NCI-H1105 treated with DMSO at 0.1 percent for 48 hours (cell line): ENCODE data around the gene SLC25A22.

ENCODE experiments used
- DNase-seq: peaks from one replicate; lab custom pipeline; 2025; lab: John Stamatoyannopoulos, UW

SLC25A22 gene

DNA sequence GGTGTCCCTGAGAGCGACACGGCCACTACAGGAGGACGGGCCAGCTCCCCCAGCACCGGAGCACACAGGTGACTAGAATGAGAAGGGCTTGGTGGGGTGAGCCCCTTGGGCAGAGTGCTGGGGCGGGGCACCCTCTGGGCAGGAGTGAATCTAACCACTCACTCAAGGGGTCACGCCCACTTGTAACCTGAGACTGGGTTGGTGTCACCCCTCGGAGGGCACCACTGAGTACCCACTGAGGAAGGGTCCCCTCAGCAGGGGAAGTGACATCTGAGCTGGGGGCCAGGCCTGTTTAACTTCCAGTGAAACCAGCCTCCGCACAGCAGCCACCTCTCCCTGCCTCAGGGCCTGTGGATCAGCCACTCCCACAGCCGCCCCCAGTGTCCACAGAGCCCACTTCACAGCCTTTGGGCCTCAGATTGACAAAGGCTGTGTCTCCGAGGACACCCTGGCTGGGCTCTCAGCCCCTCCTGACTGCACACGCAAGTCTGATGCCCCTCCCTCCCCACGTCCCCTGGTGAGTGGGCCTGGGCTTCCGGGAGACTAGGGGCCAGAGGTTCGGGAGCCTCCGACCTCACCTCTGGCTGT is 26.4 kb downstream of the SLC25A22 start:
- no peak for DNase-seq

DNA sequence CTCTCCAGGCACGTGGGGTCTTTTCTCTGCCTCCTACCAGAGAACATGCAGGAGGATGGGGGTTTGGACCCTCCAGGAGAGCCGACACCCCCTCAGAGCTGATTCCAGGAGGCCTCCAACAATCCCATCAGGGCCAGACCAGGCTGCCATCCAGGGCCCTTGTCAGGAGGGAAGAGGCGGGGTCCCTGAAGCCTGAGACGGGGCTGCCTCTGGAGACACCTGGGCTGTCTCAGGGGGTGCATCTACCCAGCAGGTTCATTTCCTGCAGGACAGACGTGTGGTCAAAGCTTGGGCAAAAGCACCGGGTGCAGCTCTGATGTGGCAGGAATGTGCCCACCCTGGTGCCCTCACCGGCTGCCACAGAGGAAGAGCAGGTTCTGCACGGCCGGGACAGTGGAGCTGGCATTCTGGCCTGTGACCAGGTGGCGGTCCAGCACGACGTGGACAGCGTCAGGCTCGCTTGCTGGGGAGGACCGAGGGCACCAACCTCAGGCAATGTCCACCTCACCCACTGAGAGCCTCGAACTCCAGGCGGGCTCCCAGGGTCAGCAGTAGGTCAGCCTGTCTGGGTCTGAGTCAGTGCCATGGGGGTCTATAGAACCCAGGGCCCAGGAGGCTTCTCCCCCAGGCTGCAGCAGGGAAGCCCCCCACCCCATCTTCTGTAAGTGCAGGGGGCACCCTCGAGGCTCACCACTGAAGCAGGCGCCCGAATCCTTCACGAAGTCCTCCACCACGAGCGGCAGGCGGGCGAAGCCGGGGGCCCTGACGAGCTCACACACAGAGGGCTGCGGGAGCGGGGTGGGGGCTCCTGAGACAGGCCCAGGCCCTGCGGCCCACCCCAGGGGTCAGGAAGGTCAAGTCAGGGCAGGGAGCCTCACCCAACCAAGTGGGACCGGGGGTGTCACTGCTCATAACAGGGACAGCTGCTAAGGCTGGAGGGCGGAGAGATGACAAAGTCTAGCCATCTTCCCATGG is 27.2 kb downstream of the SLC25A22 start:
- DNase-seq = no peak

DNA sequence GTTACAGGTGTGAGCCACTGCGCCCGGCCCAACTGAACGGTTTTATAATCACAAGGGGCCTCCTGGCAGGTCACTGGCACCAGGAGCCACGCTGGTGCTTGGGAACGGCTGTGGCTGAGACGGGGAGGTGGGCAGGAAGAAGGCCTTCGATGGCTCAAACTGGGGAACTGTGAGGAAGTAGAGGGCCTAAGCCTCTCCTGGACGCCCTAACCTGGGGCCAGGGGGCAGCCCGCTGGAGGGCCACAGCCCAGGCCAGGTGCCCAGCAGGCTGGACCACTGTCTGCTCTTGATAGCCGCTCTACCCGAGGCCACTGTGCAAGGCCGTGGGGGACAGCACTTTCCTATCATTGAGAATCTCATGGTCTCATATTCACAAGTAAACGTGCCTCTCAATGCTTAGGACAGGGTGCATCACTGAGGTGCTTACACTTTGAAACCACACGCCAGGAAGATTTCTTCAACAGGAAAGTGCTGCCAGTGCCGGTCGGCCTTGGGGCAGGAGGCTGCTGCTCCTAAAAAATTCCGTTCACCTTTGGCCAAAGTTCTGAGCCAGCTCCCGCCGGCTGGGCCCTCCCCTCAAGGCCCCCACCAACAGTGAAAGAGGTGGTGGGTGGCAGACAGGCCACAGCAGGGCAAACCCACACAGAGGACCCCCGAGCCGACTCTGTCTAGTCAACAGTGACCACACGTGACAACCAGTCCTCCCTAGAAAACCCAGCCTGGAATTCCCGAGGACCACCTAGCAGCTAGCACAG is 28.0 kb downstream of the SLC25A22 start:
- DNase-seq = no peak

DNA sequence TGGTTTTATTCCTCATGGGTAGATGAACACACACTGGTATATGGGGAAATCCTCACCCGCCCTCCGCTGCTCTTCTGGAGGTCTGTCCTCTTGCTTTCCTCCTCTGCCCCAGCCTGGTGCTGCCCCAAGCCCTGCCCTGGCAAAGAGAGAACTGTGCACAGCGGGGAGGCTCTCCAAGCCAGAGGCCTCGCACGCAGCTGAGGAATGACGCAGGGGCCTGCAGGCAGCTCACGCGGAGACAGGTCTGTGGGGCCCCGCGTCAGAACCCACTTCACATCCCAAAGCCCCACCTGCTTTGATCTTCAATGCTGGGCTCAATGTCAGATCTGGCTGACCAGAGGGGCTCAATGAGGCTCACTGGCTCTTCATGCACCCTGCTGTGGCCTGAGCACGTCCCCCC is 30.8 kb downstream of the SLC25A22 start:
- no peak for DNase-seq

DNA sequence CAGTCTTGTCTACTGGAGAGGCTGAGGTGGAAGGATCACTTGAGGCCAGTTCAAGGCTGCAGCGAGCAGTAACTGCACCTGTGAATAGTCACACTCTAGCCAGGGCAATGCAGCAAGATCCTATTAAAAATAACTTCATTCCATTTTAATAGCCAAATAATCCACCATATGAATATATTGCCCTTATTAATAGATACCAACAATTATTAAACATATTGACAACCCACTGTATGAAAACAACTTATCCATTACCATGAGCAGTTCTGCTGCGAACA is 31.2 kb downstream of the SLC25A22 start:
- no peak for DNase-seq

DNA sequence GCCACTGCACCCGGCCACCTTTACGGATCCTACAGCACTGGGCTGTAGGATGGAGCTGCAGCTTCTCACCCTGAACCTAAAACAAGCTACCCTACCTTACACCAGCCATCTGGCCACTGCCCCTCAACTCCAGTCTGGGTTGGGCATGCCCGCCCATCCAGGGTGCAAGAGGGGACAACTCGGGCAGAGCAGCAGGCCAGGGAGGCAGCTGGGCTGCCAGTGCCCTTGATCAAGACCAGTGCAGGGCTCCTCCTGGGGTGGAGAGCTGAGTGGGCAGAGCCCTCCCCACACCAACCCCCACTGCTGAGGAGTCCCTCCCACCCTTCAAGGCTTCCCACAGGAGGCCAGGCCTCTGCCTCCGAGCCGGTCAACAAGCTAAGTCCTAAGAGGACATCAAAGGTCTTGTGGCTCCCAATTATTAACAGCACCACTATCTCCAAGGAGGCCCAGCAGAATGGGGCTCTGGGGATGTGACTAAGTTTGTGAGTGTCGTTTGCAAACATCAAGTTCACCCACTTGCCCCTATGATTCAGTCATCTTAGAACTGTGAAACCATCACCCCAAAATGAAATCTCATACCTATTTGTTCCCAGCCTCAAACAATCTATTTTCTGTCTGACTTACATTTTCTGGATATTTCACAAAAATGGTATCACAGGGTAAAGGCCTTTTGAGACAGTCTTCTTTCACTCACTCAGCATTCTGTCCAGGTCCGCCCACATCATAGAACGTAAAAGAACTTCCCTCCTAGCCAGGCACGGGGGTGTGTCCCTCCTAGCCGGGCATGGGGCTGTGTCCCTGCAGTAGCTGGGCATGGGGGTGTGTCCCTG is 31.8 kb downstream of the SLC25A22 start:
- no peak for DNase-seq

DNA sequence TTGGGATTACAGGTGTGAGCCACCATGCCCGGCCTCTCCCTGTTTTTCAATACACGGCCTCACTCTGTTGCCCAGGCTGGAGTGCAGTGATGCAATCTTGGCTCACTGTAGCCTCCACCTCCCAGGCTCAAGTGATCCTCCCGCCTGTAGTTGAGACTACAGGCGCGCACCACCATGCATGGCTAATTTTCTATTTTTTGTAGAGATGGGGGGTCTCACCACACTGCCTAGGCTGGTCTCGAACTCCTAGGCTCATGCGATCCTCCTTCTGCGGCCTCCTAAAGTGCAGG is 32.3 kb downstream of the SLC25A22 start:
- DNase-seq = no peak

DNA sequence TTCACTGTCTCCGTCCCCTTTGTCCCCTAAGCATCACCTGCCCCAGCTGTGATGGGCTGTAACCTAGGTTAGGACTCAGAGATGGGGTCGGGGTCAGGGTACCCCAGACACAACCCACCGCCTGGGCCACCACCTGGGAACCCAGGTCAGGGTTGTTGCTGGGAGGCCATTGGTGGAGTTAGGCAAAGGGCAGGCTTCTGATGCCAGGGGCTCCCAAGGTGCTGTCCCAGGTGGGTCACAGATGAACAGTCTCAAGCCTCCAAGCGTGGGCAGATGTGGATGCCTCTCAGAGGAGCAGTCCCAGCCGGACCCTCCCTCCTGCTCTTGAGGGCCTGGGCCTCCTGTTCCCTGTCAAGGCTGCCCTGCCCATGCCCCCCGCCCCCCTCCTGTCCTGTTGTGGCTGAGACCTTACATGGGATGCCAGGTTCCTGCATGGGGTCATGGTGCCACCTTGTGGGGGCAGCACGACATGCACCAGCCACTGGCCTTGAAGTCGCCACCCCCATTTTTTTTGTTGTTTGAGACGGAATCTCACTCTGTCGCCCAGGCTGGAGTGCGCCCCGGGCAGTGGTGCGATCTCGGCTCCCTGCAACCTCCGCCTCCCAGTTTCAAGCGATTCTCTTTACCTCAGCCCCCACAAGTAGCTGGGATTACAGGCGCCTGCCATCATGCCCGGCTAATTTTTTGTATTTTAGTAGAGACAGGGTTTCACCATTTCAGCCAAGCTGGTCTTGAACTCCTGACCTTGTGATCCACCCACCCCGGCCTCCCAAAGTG is 32.9 kb downstream of the SLC25A22 start:
- peak; percentile 33 for DNase-seq

DNA sequence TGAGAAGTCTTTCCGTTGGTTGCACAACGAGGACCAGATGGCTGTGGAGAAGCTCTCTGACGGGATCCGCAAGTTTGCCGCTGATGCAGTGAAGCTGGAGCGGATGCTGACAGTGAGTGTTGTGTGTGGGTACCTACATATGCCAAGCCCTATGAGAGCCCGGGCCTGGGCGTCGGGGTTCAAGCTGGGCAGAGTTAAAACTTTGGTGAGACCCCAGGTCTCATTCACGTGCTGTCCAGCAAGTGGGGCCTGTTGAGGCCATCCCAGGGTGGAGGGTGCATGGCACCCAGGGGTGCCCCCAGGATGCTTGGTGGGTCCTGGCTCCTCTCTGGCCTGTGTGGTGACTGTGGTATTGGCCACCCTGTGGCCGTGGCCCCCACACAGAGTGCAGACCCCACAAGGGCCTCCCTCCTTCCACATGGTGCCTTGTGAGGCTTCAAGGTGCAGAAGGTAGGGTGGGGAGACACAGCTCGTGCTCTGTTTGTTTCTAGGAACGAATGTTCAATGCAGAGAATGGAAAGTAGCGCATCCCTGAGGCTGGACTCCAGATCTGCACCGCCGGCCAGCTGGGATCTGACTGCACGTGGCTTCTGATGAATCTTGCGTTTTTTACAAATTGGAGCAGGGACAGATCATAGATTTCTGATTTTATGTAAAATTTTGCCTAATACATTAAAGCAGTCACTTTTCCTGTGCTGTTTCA is 33.6 kb downstream of the SLC25A22 start:
- DNase-seq = no peak

DNA sequence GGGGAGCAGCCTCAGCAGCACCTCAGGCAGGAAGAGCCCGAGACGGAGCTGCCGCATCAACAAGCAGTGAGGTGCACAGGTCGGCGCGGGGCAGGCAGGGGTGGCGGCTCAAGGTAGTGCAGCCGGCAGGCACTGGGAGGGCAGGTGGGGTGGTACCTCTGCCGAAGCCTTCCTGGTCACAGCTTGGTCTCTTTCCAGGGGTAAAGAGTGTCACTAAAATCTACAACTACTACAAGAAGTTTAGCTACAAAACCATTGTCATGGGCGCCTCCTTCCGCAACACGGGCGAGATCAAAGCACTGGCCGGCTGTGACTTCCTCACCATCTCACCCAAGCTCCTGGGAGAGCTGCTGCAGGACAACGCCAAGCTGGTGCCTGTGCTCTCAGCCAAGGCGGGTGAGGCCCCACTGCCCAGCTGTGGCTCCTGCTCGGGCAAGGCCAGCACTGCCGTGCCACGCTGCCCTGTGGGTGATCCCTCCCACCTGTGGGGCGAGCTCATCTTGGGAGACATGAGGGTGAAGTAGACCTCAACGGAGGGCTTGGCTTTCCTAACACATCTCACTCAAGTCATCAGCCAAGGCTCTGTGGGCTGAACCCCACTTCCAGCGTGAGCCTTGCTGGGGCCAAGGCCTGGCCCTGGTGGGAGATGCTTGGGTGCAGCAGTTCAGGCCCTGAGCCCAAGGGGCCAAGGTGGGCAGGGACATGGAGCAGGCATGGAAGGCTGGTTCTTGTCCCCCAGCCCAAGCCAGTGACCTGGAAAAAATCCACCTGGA is 34.3 kb downstream of the SLC25A22 start:
- no peak for DNase-seq

DNA sequence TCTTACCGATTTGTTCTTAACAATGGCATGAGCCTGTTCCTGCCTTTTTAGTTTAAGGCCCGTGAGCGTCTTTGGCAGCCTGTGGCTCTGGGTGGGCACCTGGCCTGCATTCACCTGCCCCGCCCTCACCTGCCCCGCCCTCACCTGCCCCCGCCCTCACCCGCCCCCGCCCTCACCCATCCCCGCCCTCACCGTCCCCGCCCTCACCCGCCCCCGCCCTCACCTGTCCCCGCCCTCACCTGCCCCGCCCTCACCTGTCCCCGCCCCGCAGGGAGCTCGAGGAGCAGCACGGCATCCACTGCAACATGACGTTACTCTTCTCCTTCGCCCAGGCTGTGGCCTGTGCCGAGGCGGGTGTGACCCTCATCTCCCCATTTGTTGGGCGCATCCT is 35.0 kb downstream of the SLC25A22 start:
- DNase-seq = peak; percentile 60

DNA sequence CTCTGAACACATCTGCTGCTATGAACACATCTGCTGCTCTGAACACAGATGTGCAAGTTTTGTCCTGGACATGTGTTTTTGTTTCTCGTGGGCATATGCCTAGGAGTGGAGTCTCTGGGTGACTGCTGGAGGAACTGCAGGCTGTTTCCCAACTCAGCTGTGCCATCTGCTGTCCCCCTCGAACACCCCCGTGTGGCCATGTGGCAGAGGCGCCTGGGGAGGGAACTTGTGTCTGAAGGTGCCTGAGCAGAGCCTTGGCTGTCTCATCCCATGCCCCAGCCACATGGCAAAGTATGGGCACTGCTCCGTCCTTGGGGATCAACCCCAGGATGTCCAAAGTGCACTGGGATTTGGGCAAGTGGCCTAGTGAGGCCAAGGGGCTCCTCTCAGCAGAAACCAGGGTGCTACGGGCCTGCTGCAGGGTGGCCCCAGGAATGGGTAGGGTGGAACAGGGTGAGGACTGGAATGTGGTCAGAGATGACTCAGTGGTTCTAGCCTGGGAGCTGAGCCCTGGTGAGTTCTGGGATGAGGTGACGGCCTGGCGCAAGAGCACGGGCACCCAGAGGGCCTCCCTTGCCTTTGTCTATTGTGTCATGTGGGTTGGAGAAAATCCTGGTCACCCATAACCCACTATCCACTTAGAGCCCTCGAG is 35.5 kb downstream of the SLC25A22 start:
- peak; percentile 19 for DNase-seq

DNA sequence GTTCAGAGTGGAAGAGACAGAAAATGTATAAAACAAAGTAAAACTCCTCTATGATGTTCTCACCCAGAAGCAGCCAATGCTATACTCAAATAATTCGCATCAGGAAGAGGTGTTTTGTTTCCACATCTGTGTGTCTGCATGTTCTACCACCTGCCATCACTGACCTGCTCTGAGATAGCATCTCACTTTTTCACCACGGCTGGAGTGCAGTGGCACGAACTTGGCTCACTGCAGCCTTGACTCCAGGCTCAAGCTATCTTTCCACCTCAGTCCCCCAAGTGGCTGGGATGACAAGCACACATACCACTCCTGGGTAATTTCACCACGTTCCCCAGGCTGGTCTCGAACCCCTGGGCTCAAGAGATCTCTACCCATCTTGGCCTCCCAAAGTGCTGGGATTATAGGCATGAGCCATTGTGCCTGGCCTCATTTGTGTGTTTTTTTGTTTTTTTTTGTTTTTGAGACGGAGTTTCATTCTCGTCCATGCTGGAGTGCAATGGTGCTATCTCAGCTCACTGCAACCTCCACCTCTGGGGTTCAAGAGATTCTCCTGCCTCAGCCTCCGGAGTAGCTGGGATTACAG is 36.5 kb downstream of the SLC25A22 start:
- DNase-seq = no peak

DNA sequence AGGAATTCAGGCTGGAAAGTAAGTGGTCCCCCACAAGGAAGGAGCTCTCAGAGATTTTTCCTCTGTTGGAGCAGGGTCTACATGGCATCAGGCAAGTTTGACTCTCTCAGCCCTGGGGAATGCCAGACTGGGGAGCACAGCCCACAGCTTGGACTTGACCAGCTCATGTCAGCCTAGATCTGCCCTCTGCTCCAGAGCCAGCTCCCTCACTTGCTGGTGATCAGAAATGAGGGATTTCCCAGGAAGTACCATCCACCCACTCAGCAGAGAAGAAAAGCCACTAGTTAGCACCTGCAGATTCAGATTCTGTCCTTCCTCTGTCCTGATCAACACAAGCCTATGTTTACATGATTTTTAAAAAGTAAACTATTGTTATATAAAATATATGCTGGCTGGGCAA is 37.8 kb downstream of the SLC25A22 start:
- no peak for DNase-seq

DNA sequence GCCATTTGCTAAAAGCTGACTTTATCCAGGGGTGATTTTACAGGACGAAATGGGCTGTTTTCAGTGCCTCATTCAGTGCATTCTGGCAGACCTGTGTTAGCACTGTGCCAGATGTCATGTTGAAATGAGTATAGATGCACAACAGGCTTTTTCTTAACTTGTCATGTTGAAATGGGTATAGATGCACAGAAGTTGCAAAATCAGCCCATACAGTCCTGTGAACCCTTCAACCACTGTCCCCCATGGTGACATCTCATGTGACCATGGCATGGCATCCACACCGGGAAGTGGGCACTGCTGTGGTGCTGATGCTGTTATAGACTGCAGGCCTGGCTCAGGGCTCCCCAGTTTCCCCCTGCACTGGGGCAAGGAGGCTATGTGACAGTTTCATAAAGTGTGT is 48.4 kb downstream of the SLC25A22 start:
- no peak for DNase-seq

DNA sequence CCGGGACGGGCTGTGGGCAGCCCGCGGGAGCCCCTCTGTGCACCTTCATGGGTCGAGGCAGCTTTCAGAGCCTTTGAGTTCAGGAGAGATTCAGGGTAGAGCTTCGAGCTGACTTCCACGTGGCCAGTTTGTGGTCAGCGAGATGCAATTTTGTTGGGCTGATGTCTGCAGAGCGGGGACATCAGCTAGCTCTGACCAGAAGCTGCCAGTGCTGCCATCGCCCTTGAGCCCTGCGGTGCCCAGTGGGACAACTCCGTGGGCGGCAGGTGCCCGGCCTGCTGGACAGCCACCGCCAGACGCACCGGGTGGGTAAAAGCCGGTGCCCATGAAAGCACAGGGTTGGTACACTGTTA is 50.1 kb downstream of the SLC25A22 start:
- DNase-seq = no peak

DNA sequence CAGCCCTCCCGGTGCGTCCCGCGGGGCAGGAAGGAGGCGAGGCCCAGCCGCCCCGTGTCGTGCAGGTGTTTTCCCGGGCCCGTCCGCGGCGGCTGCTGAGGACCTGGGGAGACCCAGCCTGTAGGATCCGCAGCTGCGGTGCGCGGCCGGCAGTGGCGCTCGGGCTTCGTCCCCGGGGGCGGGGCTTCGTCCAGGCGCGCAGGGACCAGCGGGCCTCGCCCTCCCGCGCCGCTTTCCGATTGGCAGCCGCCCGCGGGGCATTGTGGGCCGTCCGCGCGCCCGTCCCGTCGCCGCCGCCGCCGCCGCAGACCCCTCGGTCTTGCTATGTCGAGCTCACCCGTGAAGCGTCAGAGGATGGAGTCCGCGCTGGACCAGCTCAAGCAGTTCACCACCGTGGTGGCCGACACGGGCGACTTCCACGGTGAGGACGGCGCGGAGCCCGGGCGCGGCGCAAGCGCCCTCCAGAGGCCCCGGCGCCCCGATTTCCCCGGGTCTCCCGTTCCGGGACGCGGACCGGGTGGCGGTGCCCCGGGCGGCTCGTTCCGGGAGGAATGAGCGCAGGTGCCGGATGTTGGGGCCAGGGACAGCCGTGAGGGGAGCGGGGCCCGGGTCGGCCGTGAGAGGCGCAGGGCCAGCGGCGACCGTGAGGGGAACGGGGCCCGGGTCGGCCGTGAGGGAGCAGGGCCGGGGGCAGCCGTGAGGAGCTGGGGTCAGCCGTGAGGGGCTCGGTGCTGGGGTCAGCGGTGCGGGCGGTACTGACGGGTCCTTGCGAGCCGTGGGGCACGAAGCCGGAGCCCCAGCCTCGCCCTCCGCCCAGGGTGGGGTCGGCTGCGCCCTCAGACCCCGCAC is 50.7 kb downstream of the SLC25A22 start, which contains the start of gene TALDO1:
TALDO1 (plus strand) TSS at position 307 of the 849 bp plus-strand sequence; CDS start at position 325, 18 bp downstream.
- DNase-seq = peak; percentile 88
